ENCODE measurements around the gene PMPCA. TPM values are rescaled to one million over a fixed set of nuclear protein-coding genes. Genes with fewer than 3 reads are reported as not detected.

Gene PMPCA
- total RNA-seq, 1 donor from 2014 or later: 94.4 TPM

- no peak overlapping the region for H3K9ac ChIP-seq (ENCODE audit: low read length)
- no peaks in the 10 kb centered on the region for H3K27me3 ChIP-seq (ENCODE audit: insufficient read depth, low read length)
- DNase-seq (ENCODE audit: low read depth) (no peak), FAIRE-seq (no peak)
- no peaks in the 10 kb centered on the region for H3K9me3 Mint-ChIP-seq (ENCODE audit: unreplicated experiment)
- H3K36me3 ChIP-seq (ENCODE audit: insufficient read depth, low read length): peaks cover 34% of the 10 kb centered on the region
- H3K36me3 Mint-ChIP-seq (ENCODE audit: low read depth, unreplicated experiment): peaks cover 25% of the 10 kb centered on the region
- H3K27ac Mint-ChIP-seq (ENCODE audit: unreplicated experiment): peak overlapping the region; percentile 63
- no peak overlapping the region for H3K4me2 ChIP-seq (ENCODE audit: low read length)
- H3K79me2 ChIP-seq (ENCODE audit: insufficient read depth, low read length): peaks cover 12% of the 10 kb centered on the region
- H3K27ac ChIP-seq (ENCODE audit: low read depth, low read length): no peak overlapping the region
- no peaks in the 10 kb centered on the region for H3K27me3 Mint-ChIP-seq (ENCODE audit: low read depth, unreplicated experiment)
- TF ChIP-seq EZH2 (IDR thresholded peaks at IDR 0.05; ENCODE audit: insufficient read depth, low read length): no peak
- TF ChIP-seq, protein P1, sequence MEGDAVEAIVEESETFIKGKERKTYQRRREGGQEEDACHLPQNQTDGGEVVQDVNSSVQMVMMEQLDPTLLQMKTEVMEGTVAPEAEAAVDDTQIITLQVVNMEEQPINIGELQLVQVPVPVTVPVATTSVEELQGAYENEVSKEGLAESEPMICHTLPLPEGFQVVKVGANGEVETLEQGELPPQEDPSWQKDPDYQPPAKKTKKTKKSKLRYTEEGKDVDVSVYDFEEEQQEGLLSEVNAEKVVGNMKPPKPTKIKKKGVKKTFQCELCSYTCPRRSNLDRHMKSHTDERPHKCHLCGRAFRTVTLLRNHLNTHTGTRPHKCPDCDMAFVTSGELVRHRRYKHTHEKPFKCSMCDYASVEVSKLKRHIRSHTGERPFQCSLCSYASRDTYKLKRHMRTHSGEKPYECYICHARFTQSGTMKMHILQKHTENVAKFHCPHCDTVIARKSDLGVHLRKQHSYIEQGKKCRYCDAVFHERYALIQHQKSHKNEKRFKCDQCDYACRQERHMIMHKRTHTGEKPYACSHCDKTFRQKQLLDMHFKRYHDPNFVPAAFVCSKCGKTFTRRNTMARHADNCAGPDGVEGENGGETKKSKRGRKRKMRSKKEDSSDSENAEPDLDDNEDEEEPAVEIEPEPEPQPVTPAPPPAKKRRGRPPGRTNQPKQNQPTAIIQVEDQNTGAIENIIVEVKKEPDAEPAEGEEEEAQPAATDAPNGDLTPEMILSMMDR (IDR thresholded peaks at IDR 0.05; ENCODE audit: insufficient read depth, low read depth, low read length): no peak
- H3K9me3 ChIP-seq (ENCODE audit: insufficient read depth, low read depth, low read length): no peaks in the 10 kb centered on the region
- peaks cover 41% of the 10 kb centered on the region for H4K20me1 ChIP-seq (ENCODE audit: insufficient read depth, low read length)
- no peak overlapping the region for H3K4me3 Mint-ChIP-seq (ENCODE audit: unreplicated experiment)
- H3K4me3 ChIP-seq (ENCODE audit: insufficient read depth, low read depth, low read length): no peak overlapping the region
- no peaks in the 10 kb centered on the region for H3K4me1 Mint-ChIP-seq (ENCODE audit: low read depth, unreplicated experiment)
- no peaks in the 10 kb centered on the region for H3K4me1 ChIP-seq (ENCODE audit: insufficient read depth, low read length)
- H2AFZ ChIP-seq (ENCODE audit: low read depth, low read length): no peak overlapping the region
Observed at GRCh38 chr9:136391737-136392537, 18.5 kb upstream of the PMPCA start.

GRCh38 chr9:136392538-136393449 lies 17.7 kb upstream of the PMPCA start:
- H3K9me3 Mint-ChIP-seq (ENCODE audit: unreplicated experiment): no peaks in the 10 kb centered on the region
- no peak overlapping the region for H2AFZ ChIP-seq (ENCODE audit: low read depth, low read length)
- H3K4me2 ChIP-seq (ENCODE audit: low read length): no peak overlapping the region
- no peak overlapping the region for H3K27ac Mint-ChIP-seq (ENCODE audit: unreplicated experiment)
- H3K79me2 ChIP-seq (ENCODE audit: insufficient read depth, low read length): peaks cover 18% of the 10 kb centered on the region
- H3K9me3 ChIP-seq (ENCODE audit: insufficient read depth, low read depth, low read length): no peaks in the 10 kb centered on the region
- H3K36me3 ChIP-seq (ENCODE audit: insufficient read depth, low read length): peaks cover 32% of the 10 kb centered on the region
- no peak for DNase-seq (ENCODE audit: low read depth)
- H3K27ac ChIP-seq (ENCODE audit: low read depth, low read length): no peak overlapping the region
- no peak for FAIRE-seq
- no peaks in the 10 kb centered on the region for H3K27me3 Mint-ChIP-seq (ENCODE audit: low read depth, unreplicated experiment)
- no peak overlapping the region for H3K4me3 Mint-ChIP-seq (ENCODE audit: unreplicated experiment)
- TF ChIP-seq EZH2 (IDR thresholded peaks at IDR 0.05; ENCODE audit: insufficient read depth, low read length): no peak
- TF ChIP-seq, protein P1 (IDR thresholded peaks at IDR 0.05; ENCODE audit: insufficient read depth, low read depth, low read length): no peak
- peaks cover 44% of the 10 kb centered on the region for H4K20me1 ChIP-seq (ENCODE audit: insufficient read depth, low read length)
- H3K9ac ChIP-seq (ENCODE audit: low read length): no peak overlapping the region
- no peaks in the 10 kb centered on the region for H3K4me1 ChIP-seq (ENCODE audit: insufficient read depth, low read length)
- H3K4me3 ChIP-seq (ENCODE audit: insufficient read depth, low read depth, low read length): no peak overlapping the region
- H3K4me1 Mint-ChIP-seq (ENCODE audit: low read depth, unreplicated experiment): no peaks in the 10 kb centered on the region
- peaks cover 27% of the 10 kb centered on the region for H3K36me3 Mint-ChIP-seq (ENCODE audit: low read depth, unreplicated experiment)
- no peaks in the 10 kb centered on the region for H3K27me3 ChIP-seq (ENCODE audit: insufficient read depth, low read length)

Measured in astrocyte (in vitro differentiated cells and primary cell).